Kidney epithelial cell (primary cell): Measurements from ENCODE around the gene EIF2AK3. TPM values are rescaled to one million over a fixed set of nuclear protein-coding genes. Genes with fewer than 3 reads are reported as not detected.

Source experiments
- DNase-seq: peaks from one replicate; pipeline ENCODE4 v3.0.0-alpha.2; 2010; ENCODE audit warnings: low read depth
- H3K27me3 ChIP-seq: 2 replicates; pipeline ENCODE4 v1.6.0; 2011; ENCODE audit warnings: low read length; ENCODE audit not compliant: control insufficient read depth, insufficient read depth
- H3K36me3 ChIP-seq: 2 replicates; pipeline ENCODE4 v1.5.1; 2011; ENCODE audit warnings: low read length; ENCODE audit not compliant: control insufficient read depth, insufficient read depth
- H3K4me3 ChIP-seq: 2 replicates; pipeline ENCODE4 v1.5.1; 2011; ENCODE audit warnings: low read depth, mild to moderate bottlenecking, control low read depth, low read length
- CTCF ChIP-seq: IDR thresholded peaks from 2 replicates; pipeline ENCODE4 v1.5.1; 2011; ENCODE audit warnings: mild to moderate bottlenecking, moderate library complexity, low read length, control low read depth, inconsistent platforms; ENCODE audit not compliant: insufficient read depth, poor library complexity, severe bottlenecking
- total RNA-seq: library from RNA; depleted of rRNA; stranded (reverse); fragments of >200 nt; gene quantifications from 2 replicates; pipeline ENCODE4 v1.2.3, GENCODE V29; 2015

The EIF2AK3 gene
- total RNA-seq, 1 donor from 2014 or later: 11.9 TPM

- no peak for TF ChIP-seq CTCF
- Histone ChIP-seq H3K27me3 (no peaks in the 10 kb centered on the region), H3K4me3 (no peak overlapping the region), H3K36me3 (no peaks in the 10 kb centered on the region)
- no peak for DNase-seq
Measured at GRCh38 chr2:88543541-88544057, 83.7 kb downstream of the EIF2AK3 start.

GRCh38 chr2:88542668-88543067 is 84.6 kb downstream of the EIF2AK3 start:
- H3K27me3 ChIP-seq: no peaks in the 10 kb centered on the region
- DNase-seq: no peak
- H3K36me3 ChIP-seq: no peaks in the 10 kb centered on the region
- H3K4me3 ChIP-seq: no peak overlapping the region
- TF ChIP-seq CTCF: no peak

GRCh38 chr2:88540346-88540745 is 86.9 kb downstream of the EIF2AK3 start:
- Histone ChIP-seq H3K4me3 (no peak overlapping the region), H3K36me3 (no peaks in the 10 kb centered on the region), H3K27me3 (no peaks in the 10 kb centered on the region)
- peak; percentile 50 for DNase-seq
- TF ChIP-seq CTCF: no peak

GRCh38 chr2:88538362-88538917 is 88.8 kb downstream of the EIF2AK3 start:
- Histone ChIP-seq H3K27me3 (no peaks in the 10 kb centered on the region), H3K4me3 (no peak overlapping the region), H3K36me3 (no peaks in the 10 kb centered on the region)
- DNase-seq: no peak
- TF ChIP-seq CTCF: no peak

GRCh38 chr2:88537640-88538039 is 89.6 kb downstream of the EIF2AK3 start:
- H3K36me3 ChIP-seq: no peaks in the 10 kb centered on the region
- no peak for DNase-seq
- no peak overlapping the region for H3K4me3 ChIP-seq
- H3K27me3 ChIP-seq: no peaks in the 10 kb centered on the region
- TF ChIP-seq CTCF: no peak

- TF ChIP-seq CTCF: no peak
- no peak overlapping the region for H3K4me3 ChIP-seq
- no peaks in the 10 kb centered on the region for H3K27me3 ChIP-seq
- no peaks in the 10 kb centered on the region for H3K36me3 ChIP-seq
- no peak for DNase-seq
Measured at GRCh38 chr2:88530081-88530480, 97.2 kb downstream of the EIF2AK3 start.
